Glomerular visceral epithelial cell (primary cell): ENCODE results near the gene FDX2.
"Not testable (repeated sequence)": the region's sequence is repeated elsewhere in the genome, so short reads cannot be mapped to it uniquely, and the experiment has no call there.

Experiments used
- DNase-seq: peaks from one replicate; pipeline ENCODE4 v3.0.0-alpha.2; 2016; ENCODE audit errors: extremely low spot score

The FDX2 gene

GRCh38 chr19:10284065-10284959 lies 31.5 kb downstream of the FDX2 start:
- DNase-seq: no peak

DNA sequence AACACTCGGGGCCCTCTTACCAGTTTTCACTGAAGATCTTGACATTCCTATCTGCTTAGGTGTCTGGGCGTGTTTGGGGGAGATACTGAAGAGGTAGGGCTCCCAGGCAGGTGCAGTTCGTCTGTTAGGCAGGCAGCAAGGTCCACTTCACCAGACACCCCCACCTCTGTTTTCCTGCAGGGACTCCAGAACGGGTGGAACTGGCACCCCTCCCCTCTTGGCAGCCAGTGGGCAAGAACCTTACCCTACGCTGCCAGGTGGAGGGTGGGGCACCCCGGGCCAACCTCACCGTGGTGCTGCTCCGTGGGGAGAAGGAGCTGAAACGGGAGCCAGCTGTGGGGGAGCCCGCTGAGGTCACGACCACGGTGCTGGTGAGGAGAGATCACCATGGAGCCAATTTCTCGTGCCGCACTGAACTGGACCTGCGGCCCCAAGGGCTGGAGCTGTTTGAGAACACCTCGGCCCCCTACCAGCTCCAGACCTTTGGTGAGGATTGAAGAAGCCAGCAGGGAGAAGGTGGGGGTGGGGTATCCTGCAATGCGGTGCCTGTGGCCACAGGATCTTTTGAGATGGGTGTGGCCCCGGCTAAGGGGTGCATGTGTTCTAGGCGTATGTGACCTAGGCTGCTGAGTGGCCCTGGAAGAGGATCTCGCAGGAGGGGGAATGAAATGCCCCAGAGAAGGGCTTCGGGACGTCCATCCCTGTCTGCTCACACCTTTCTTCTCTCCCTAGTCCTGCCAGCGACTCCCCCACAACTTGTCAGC lies 32.3 kb downstream of the FDX2 start:
- no peak for DNase-seq

DNA sequence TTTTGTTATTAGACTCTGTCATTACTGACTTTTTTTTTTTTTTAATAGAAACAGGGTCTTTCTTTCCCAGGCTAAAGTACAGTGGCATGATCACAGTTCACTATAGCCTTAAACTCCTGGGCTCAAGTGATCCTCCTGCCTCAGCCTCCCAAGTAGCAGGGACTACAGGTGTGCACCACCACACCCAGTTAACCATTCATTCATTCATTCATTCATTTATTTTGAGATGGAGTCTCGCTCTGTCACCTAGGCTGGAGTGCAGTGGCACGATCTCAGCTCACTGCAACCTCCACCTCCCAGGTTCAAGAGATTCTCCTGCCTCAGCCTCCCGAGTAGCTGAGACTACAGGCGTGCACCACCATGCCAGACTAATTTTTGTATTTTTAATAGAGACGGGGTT lies 33.8 kb downstream of the FDX2 start:
- not testable (repeated sequence) for DNase-seq

- no peak for DNase-seq
Measured at GRCh38 chr19:10279737-10280442, 35.9 kb downstream of the FDX2 start.

DNA sequence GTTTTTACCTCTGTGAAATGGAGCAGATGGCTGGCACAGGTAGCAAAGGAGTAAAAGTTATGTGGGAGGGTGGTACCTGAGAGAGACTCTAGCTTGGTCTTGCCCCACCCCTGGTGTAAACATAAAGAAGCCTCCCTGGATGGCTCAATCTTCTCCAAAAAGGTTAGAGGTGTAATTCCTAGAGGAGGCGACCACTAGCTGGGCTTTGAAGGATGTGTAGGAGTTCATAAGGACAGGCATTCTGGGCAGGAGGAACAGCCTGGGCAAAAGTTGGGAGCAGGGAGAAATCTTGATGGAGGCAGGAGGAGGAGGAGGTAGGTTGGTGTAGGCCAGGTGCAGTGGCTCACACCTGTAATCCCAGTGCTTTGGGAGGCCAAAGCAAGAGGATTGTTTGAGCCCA lies 36.9 kb downstream of the FDX2 start:
- no peak for DNase-seq

- DNase-seq: no peak
Measured at GRCh38 chr19:10277795-10278589, 37.8 kb downstream of the FDX2 start.

GRCh38 chr19:10274589-10274988 lies 41.2 kb downstream of the FDX2 start:
- DNase-seq: no peak

DNA sequence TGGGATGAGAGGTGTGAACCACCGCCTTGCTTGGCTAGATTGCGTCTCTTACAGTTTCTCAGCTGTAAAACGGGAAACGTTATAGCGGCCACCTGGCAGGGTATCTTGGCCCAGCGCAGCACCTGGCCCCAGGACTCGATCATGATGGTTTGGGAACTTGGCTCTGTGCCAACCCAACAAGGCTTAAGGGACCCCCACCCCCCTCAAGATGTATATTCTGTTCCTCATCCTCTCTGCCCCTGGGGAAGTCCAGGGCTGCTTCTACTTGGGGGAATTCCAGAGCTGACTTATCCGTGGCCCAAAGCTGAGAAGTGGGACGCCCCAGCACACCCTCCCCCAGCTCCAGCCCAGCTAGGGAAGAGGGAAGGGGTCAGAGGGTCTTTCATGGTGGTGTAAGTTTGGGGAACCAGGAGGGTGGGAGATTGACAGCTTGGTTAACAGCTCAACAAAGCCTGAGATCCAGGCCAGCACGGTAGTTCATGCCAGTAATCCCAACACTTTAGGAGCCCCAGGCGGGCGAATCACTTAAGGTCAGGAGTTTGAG lies 44.2 kb downstream of the FDX2 start:
- DNase-seq: peak; percentile 47

DNA sequence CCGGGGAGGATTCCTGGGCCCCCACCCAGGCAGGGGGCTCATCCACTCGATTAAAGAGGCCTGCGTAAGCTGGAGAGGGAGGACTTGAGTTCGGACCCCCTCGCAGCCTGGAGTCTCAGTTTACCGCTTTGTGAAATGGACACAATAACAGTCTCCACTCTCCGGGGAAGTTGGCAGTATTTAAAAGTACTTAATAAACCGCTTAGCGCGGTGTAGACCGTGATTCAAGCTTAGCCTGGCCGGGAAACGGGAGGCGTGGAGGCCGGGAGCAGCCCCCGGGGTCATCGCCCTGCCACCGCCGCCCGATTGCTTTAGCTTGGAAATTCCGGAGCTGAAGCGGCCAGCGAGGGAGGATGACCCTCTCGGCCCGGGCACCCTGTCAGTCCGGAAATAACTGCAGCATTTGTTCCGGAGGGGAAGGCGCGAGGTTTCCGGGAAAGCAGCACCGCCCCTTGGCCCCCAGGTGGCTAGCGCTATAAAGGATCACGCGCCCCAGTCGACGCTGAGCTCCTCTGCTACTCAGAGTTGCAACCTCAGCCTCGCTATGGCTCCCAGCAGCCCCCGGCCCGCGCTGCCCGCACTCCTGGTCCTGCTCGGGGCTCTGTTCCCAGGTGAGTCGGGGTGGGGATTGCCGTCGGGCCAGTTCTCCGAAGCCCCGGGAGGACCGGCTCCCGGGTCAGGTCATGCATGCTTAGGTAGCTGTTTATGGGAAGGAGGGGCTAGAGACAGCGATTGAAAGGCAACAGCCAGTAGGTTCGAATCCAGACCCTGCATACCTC lies 45.0 kb downstream of the FDX2 start, which contains the start of gene ICAM1:
Gene ICAM1 (plus strand): TSS at position 505 of the 779 bp plus-strand sequence. CDS start 40 bp downstream, at position 545.
- DNase-seq: peak; percentile 88

GRCh38 chr19:10270180-10270615 lies 45.6 kb downstream of the FDX2 start:
- DNase-seq: peak; percentile 62

DNA sequence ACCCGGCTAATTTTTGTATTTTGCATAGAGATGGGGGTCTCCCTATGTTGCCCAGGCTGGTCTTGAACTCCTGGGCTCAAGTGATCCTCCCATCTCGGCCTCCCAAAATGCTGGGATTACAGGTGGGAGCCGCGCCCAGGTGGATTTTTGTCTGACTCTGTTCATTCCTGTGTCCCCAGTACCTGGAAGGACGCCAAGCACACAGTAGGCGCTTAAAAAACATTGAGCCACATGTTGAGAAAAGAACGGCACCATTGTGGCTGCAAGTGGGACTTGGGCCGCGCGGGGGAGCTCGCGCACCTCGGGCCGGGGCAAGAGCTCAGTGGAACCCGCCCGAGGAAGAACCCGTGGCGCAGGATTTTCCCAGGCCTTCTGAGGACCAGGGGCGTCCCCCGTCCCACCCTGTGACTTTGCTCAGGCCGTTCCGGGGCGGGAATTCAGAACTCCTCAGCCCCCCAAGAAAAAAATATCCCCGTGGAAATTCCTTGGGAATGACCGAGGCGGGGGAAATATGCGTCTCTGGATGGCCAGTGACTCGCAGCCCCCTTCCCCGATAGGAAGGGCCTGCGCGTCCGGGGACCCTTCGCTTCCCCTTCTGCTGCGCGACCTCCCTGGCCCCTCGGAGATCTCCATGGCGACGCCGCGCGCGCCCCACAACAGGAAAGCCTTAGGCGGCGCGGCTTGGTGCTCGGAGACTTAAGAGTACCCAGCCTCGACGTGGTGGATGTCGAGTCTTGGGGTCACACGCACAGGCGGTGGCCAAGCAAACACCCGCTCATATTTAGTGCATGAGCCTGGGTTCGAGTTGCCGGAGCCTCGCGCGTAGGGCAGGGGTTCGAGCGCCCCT lies 46.3 kb downstream of the FDX2 start:
- peak; percentile 79 for DNase-seq

- no peak for DNase-seq
Measured at GRCh38 chr19:10268071-10268470, 47.7 kb downstream of the FDX2 start.

GRCh38 chr19:10266706-10267105 lies 49.1 kb downstream of the FDX2 start:
- DNase-seq: no peak

GRCh38 chr19:10262771-10263170 lies 53.0 kb downstream of the FDX2 start:
- peak; percentile 47 for DNase-seq

DNA sequence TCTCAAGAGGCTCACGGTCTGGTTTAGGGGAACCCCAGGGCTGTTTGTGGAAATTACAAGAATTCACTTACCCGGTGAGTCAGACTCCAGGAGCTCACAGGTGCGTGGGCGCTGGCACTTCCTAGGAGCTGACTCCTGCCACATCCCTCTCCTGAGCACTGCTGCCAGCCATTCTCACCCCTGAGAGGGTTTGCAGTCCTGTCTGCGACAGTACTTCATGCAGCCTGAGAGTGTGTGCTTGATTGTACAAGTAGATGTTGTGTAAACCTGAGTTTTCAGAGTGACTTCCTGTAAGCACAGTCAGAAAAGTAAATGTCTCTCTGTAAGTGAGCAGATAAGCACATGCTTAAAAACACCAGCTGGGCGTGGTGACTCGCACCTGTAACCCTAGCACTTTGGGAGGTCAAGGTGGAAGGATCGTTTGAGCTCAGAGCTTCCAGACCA lies 55.7 kb downstream of the FDX2 start:
- DNase-seq: peak; percentile 59
